B cell (primary cell): Measurements from ENCODE around the gene PTPRN2. TPM values are rescaled to one million over a fixed set of nuclear protein-coding genes. Genes with fewer than 3 reads are reported as not detected.

Experiments
- ATAC-seq: fragments of 200-7000 bp; cut with Tn5 transposase; one replicate; pipeline ENCODE4 v1.10.0; 2021; ENCODE audit warnings: low read depth, mild to moderate bottlenecking, moderate number of reproducible peaks, moderate library complexity
- CTCF ChIA-PET: fragments of 350-600 bp; sonication (Branson Sonifier 250); formaldehyde crosslinking; loops from one replicate; lab custom pipeline; 2021; ENCODE audit warnings: antibody characterized with exemption, inconsistent platforms; lab: Charles Lee
- POLR2A ChIA-PET: fragments of 350-600 bp; sonication (Branson Sonifier 250); formaldehyde crosslinking; loops from one replicate; lab custom pipeline; 2021; ENCODE audit warnings: antibody characterized with exemption; lab: Charles Lee
- DNase-seq: peaks from one replicate; pipeline ENCODE4 v3.0.0; 2013
- H2AFZ ChIP-seq: 2 replicates; pipeline ENCODE4 v1.6.1; 2012; ENCODE audit warnings: mild to moderate bottlenecking, low read depth, low read length; ENCODE audit not compliant: insufficient read depth, poor library complexity, severe bottlenecking
- H3K27ac ChIP-seq, 2 donors: 1 replicate in 1 of 2; 2 replicates in 1 of 2; pipeline ENCODE4 v1.5.1; 2012 to 2013; ENCODE audit warnings: low read length in 2 of 2, mild to moderate bottlenecking in 2 of 2, moderate library complexity in 1 of 2
- H3K27me3 ChIP-seq, 4 experiments: fragments of 200-600 bp in 1 of 4; sonication (generic) in 1 of 4; replicated peaks in 1 of 4; 1 replicate in 2 of 4; 2 replicates in 2 of 4; pipeline versions ENCODE4 v1.6.1 to v1.7.0; 2013 to 2016; ENCODE audit warnings: low read length in 3 of 4, mild to moderate bottlenecking in 2 of 4, mixed read lengths in 1 of 4, moderate library complexity in 1 of 4; ENCODE audit not compliant: insufficient read depth in 4 of 4, control insufficient read depth in 3 of 4; ENCODE audit errors: control extremely low read depth in 1 of 4
- H3K36me3 ChIP-seq, 2 experiments: replicated peaks in 1 of 2; 1 replicate in 1 of 2; 2 replicates in 1 of 2; pipeline versions ENCODE4 v1.6.1 to v1.7.1; 2013; ENCODE audit warnings: low read length in 1 of 2; ENCODE audit not compliant: insufficient read depth in 2 of 2, control insufficient read depth in 1 of 2; ENCODE audit errors: control extremely low read depth in 1 of 2, extremely low read depth in 1 of 2
- H3K4me1 ChIP-seq, 2 donors: fragments of 200-600 bp in 1 of 2; sonication (generic) in 1 of 2; 1 replicate in 1 of 2; 2 replicates in 1 of 2; pipeline versions ENCODE4 v1.5.1 to v1.6.1; 2013 to 2017; ENCODE audit warnings: low read length in 2 of 2; ENCODE audit not compliant: control insufficient read depth in 2 of 2, insufficient read depth in 2 of 2
- H3K4me2 ChIP-seq: replicated peaks from 2 replicates; pipeline ENCODE3; 2012; ENCODE audit warnings: mild to moderate bottlenecking, low read depth, low read length; ENCODE audit not compliant: poor library complexity, severe bottlenecking
- H3K4me3 ChIP-seq, 5 experiments: fragments of 200-600 bp in 1 of 5; sonication (generic) in 1 of 5; 1 replicate in 3 of 5; 2 replicates in 2 of 5; pipeline versions ENCODE4 v1.5.1 to v1.7.0; 2011 to 2016; ENCODE audit warnings: low read length in 4 of 5, mild to moderate bottlenecking in 4 of 5, low read depth in 2 of 5, control low read depth in 1 of 5, moderate library complexity in 1 of 5; ENCODE audit not compliant: insufficient read depth in 1 of 5; ENCODE audit errors: control extremely low read depth in 1 of 5, extremely low read depth in 1 of 5
- H3K79me2 ChIP-seq: fragments of 200-600 bp; sonication (generic); one replicate; pipeline ENCODE4 v1.6.0; 2016; ENCODE audit warnings: low read length; ENCODE audit not compliant: control insufficient read depth, insufficient read depth
- H3K9ac ChIP-seq: fragments of 200-600 bp; sonication (generic); 2 replicates; pipeline ENCODE4 v1.6.1; 2017; ENCODE audit warnings: mild to moderate bottlenecking, low read length, moderate library complexity
- H3K9me3 ChIP-seq, 3 donors: one replicate each; pipeline versions ENCODE4 v1.6.1 to v1.7.1; 2013; ENCODE audit warnings: low read length in 2 of 3; ENCODE audit not compliant: control insufficient read depth in 2 of 3, insufficient read depth in 1 of 3; ENCODE audit errors: control extremely low read depth in 1 of 3
- H4K20me1 ChIP-seq: 2 replicates; pipeline ENCODE4 v1.6.0; 2012; ENCODE audit warnings: mild to moderate bottlenecking, low read length; ENCODE audit not compliant: insufficient read depth, control insufficient read depth, poor library complexity, severe bottlenecking
- H3K27ac Mint-ChIP-seq: one replicate; pipeline ENCODE4 v1.8.0; 2021; ENCODE audit warnings: mixed read lengths
- H3K27me3 Mint-ChIP-seq: one replicate; pipeline ENCODE4 v1.8.0; 2021; ENCODE audit warnings: mixed read lengths
- H3K4me1 Mint-ChIP-seq: one replicate; pipeline ENCODE4 v1.8.0; 2021; ENCODE audit warnings: mixed read lengths
- H3K4me3 Mint-ChIP-seq: one replicate; pipeline ENCODE4 v1.8.0; 2021; ENCODE audit warnings: mixed read lengths
- H3K9me3 Mint-ChIP-seq: one replicate; pipeline ENCODE4 v1.8.0; 2022; ENCODE audit warnings: mixed read lengths; ENCODE audit not compliant: insufficient read depth
- CTCF ChIP-seq: fragments of 200-600 bp; IDR thresholded peaks from one replicate; pipeline ENCODE4 v1.8.0; 2022; ENCODE audit warnings: antibody characterized with exemption, mild to moderate bottlenecking
- EZH2 ChIP-seq: IDR thresholded peaks from 2 replicates; pipeline ENCODE4 v1.6.1; 2012; ENCODE audit warnings: borderline replicate concordance, low read depth, mild to moderate bottlenecking, moderate library complexity, low read length; ENCODE audit not compliant: insufficient read depth, poor library complexity, severe bottlenecking
- WGBS: methylation state at CpG from one replicate; pipeline ENCODE4 v1.1.5; 2013; ENCODE audit warnings: missing lambda C conversion rate; ENCODE audit not compliant: insufficient coverage; 5-methylcytosine and 5-hydroxymethylcytosine counted together
- intact Hi-C: fragments of 100-400 bp; cut with micrococcal nuclease; formaldehyde crosslinking; loops from one replicate; pipeline ENCODE4 v1.10.0; 2022
- polyA plus RNA-seq: library from polyadenylated mRNA; depleted of rRNA; stranded (reverse); fragments of >200 nt; gene quantifications from 2 replicates; pipeline ENCODE4 v1.2.3, GENCODE V29; 2012
- total RNA-seq, 2 donors: library from RNA; stranded (reverse); fragments of 120-200 nt in 1 of 2; gene quantifications; 1 replicate in 1 of 2; 2 replicates in 1 of 2; pipeline versions ENCODE4 v1.2.3 to v1.2.4, GENCODE V29; 2013 to 2022

Gene PTPRN2
- total and polyA plus RNA-seq, 2 donors (not counting 1 experiment from before 2014, with no cell fraction given): 2.0 to 5.0 TPM

GRCh38 chr7:158366916-158367633, 220.5 kb downstream of the PTPRN2 start:
- DNase-seq (no peak), ATAC-seq (no peak)
- H3K9me3 ChIP-seq: peaks cover 0 to 33% (median 0%) of the 10 kb centered on the region in 3 donors
- no peak overlapping the region for H3K4me3 ChIP-seq
- H3K36me3 ChIP-seq: no peaks in the 10 kb centered on the region
- POLR2A ChIA-PET: no interaction called here
- intact Hi-C loops: no loop called here
- 89% methylated on average over 14 of the region's 19 CpGs for WGBS
- no peak overlapping the region for H3K4me2 ChIP-seq
- H3K9ac ChIP-seq: no peak overlapping the region
- CTCF ChIA-PET: no interaction called here
- H3K4me1 Mint-ChIP-seq: no peaks in the 10 kb centered on the region
- no peak overlapping the region for H2AFZ ChIP-seq
- no peak for TF ChIP-seq EZH2
- TF ChIP-seq CTCF: no peak
- no peaks in the 10 kb centered on the region for H3K79me2 ChIP-seq
- H3K4me3 Mint-ChIP-seq: no peak overlapping the region
- H4K20me1 ChIP-seq: no peaks in the 10 kb centered on the region
- H3K27me3 Mint-ChIP-seq: no peaks in the 10 kb centered on the region
- no peak overlapping the region for H3K27ac ChIP-seq
- peaks cover 2% of the 10 kb centered on the region for H3K9me3 Mint-ChIP-seq
- no peaks in the 10 kb centered on the region for H3K4me1 ChIP-seq
- H3K27ac Mint-ChIP-seq: no peak overlapping the region
- no peaks in the 10 kb centered on the region for H3K27me3 ChIP-seq

- Histone ChIP-seq H3K79me2 (no peaks in the 10 kb centered on the region), H2AFZ (no peak overlapping the region), H3K4me1 (no peaks in the 10 kb centered on the region), H3K4me2 (no peak overlapping the region), H3K9ac (no peak overlapping the region), H4K20me1 (no peaks in the 10 kb centered on the region), H3K9me3 (peaks cover 0 to 36% (median 0%) of the 10 kb centered on the region in 3 donors), H3K27ac (no peak overlapping the region), H3K36me3 (no peaks in the 10 kb centered on the region), H3K4me3 (no peak overlapping the region), H3K27me3 (no peaks in the 10 kb centered on the region)
- DNase-seq (no peak), ATAC-seq (no peak)
- H3K27me3 Mint-ChIP-seq: no peaks in the 10 kb centered on the region
- H3K4me1 Mint-ChIP-seq: no peaks in the 10 kb centered on the region
- intact Hi-C loops: no loop called here
- no peak overlapping the region for H3K27ac Mint-ChIP-seq
- H3K4me3 Mint-ChIP-seq: no peak overlapping the region
- peaks cover 2% of the 10 kb centered on the region for H3K9me3 Mint-ChIP-seq
- ChIA-PET POLR2A (no interaction called here), CTCF (no interaction called here)
- no peak for TF ChIP-seq EZH2
- no peak for TF ChIP-seq CTCF
- 92% methylated on average over 16 of the region's 19 CpGs for WGBS
Measured at GRCh38 chr7:158366346-158366745, 221.3 kb downstream of the PTPRN2 start.
